GM21723 (cell line): ENCODE results near the gene PRDM5.
"Not testable (repeated sequence)": the region's sequence is repeated elsewhere in the genome, so short reads cannot be mapped to it uniquely, and the experiment has no call there.

ENCODE experiments used
- ATAC-seq: cut with Tn5 transposase; IDR thresholded peaks from one replicate; pipeline ENCODE4 v1.9.1; 2021; ENCODE audit warnings: mild to moderate bottlenecking, moderate library complexity; ENCODE audit not compliant: unreplicated experiment

Gene PRDM5

GRCh38 chr4:120667102-120667501 is 255.4 kb downstream of the PRDM5 start:
- no peak for ATAC-seq

GRCh38 chr4:120664851-120665250 is 257.7 kb downstream of the PRDM5 start:
- ATAC-seq, result no peak

- ATAC-seq, result no peak
Observed at GRCh38 chr4:120659616-120660170, 262.8 kb downstream of the PRDM5 start.

- ATAC-seq, result no peak
Observed at GRCh38 chr4:120658772-120659171, 263.8 kb downstream of the PRDM5 start.

GRCh38 chr4:120653804-120654573 is 268.5 kb downstream of the PRDM5 start:
- ATAC-seq, result no peak

GRCh38 chr4:120648336-120648735 is 274.2 kb downstream of the PRDM5 start:
- ATAC-seq, result not testable (repeated sequence)
